Coronary artery (tissue), 2 donors: ENCODE data around the gene RANBP2.
"Not testable (repeated sequence)": the region's sequence is repeated elsewhere in the genome, so short reads cannot be mapped to it uniquely, and the experiment has no call there.

Experiments
- DNase-seq: peaks from one replicate; pipeline ENCODE4 v3.0.0-alpha.2; 2017; ENCODE audit warnings: low spot score
- H3K27ac ChIP-seq, 2 donors: fragments of 200-600 bp; sonication (generic); one replicate each; pipeline ENCODE4 v1.5.1; 2016 to 2019
- H3K4me3 ChIP-seq: fragments of 200-600 bp; sonication (generic); 2 replicates; pipeline ENCODE4 v1.5.1; 2016; ENCODE audit warnings: mild to moderate bottlenecking, moderate library complexity
- TF ChIP-seq, protein P1 (sequence below): fragments of 200-600 bp; sonication (generic); IDR thresholded peaks from one replicate; pipeline ENCODE4 v1.5.1; 2019; ENCODE audit warnings: antibody characterized with exemption

Gene RANBP2

DNA sequence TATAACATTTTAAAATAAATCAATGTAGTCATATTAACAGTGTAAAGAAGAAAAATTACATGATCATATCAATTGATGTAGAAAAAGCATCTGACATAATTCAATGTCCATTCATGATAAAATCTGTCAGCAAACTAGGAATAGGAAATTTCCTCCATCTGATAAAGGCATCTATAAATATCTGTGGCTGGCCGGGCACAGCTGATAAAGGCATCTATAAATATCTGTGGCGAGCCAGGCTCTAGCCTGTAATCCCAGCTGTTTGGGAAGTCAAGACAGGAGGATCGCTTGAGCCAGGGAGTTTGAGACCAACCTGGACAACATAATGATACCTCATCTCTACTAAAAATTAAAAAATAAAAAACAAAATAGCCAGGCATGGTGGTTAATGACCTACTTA lies 18.1 kb upstream of the RANBP2 start:
- DNase-seq = no peak
- no peak overlapping the region for H3K27ac ChIP-seq
- no peak overlapping the region for H3K4me3 ChIP-seq
- TF ChIP-seq, protein P1, sequence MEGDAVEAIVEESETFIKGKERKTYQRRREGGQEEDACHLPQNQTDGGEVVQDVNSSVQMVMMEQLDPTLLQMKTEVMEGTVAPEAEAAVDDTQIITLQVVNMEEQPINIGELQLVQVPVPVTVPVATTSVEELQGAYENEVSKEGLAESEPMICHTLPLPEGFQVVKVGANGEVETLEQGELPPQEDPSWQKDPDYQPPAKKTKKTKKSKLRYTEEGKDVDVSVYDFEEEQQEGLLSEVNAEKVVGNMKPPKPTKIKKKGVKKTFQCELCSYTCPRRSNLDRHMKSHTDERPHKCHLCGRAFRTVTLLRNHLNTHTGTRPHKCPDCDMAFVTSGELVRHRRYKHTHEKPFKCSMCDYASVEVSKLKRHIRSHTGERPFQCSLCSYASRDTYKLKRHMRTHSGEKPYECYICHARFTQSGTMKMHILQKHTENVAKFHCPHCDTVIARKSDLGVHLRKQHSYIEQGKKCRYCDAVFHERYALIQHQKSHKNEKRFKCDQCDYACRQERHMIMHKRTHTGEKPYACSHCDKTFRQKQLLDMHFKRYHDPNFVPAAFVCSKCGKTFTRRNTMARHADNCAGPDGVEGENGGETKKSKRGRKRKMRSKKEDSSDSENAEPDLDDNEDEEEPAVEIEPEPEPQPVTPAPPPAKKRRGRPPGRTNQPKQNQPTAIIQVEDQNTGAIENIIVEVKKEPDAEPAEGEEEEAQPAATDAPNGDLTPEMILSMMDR = no peak

DNA sequence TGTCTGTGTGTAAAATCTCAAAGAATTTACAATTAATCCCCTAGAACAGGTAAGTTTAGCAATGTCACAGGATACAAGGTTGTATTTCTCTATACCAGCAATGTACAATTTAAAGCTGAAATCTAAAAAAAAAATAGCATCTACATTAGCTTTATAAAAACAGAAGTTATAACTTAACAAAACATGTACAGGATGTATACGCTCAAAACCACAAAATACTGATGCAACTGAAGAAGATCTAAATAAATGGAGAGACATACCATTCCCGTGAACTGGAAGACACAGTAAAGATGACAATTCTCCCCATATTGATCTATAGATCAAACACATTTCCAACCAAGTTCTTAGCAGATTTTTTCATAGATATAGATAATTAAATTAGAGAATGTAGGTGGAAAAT lies 17.5 kb upstream of the RANBP2 start:
- DNase-seq = no peak
- TF ChIP-seq, protein P1 = no peak
- Histone ChIP-seq H3K4me3 (no peak overlapping the region), H3K27ac (no peak overlapping the region)

DNA sequence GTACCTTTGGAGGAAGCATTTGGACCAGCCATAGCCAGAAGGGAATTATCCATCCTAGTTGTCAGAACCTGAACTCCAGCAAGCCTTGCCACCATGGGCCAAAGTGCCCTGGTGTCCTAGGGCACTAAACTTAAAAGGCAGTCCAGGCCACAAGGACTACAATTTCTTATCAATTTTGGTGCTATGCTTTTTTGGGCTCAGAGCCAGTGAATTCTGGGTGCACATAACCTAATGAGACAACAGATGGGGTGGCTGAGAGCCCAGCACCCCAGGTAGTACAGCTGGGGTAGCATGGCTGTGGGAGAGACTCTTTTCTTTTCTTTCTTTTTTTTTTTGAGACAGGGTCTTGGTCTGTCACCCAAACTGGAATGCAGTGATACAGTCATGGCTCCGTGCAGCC lies 14.4 kb upstream of the RANBP2 start:
- TF ChIP-seq, protein P1 = no peak
- Histone ChIP-seq H3K4me3 (no peak overlapping the region), H3K27ac (no peak overlapping the region)
- DNase-seq = no peak

DNA sequence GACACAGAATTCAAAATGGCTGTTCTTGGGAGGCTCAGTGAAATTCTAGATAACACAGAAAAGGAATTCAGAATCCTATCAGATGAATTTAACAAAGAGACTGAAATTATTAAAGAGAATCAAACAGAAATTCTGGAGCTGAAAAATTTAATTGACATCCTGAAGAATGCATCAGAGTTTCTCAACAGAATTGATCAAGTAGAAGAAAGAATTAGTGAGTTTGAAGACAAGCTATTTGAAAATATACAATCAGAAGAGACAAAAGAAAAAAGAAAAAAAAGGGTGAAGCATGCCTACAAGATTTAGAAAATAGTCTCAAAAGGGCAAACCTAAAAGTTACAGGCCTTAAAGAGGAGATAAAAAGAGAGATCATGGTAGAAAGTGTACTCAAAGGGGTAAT lies 12.0 kb upstream of the RANBP2 start:
- no peak for DNase-seq
- TF ChIP-seq, protein P1 = no peak

DNA sequence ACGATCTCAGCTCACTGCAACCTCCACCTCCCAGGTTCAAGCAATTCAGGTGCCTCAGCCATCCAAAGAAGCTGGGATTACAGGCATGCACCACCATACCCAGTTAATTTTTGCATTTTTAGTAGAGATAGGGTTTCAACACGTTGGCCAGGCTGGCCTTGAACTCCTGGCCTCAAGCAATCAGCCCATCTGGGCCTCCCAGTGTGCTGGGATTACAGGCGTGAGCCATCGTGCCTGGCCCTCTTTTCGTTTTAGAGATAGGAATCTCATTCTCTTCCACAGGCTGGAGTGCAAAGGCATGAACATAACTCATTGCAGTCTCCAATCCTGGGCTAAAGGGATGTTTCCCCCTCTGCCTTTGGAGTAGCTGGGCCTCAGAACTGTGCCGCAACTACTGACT lies 2.3 kb upstream of the RANBP2 start:
- H3K27ac ChIP-seq, H3K4me3 ChIP-seq, DNase-seq: not testable (repeated sequence)

More for the DNA sequence above, 12.0 kb upstream of the RANBP2 start:
- no peak overlapping the region for H3K4me3 ChIP-seq
- no peak overlapping the region for H3K27ac ChIP-seq

DNA sequence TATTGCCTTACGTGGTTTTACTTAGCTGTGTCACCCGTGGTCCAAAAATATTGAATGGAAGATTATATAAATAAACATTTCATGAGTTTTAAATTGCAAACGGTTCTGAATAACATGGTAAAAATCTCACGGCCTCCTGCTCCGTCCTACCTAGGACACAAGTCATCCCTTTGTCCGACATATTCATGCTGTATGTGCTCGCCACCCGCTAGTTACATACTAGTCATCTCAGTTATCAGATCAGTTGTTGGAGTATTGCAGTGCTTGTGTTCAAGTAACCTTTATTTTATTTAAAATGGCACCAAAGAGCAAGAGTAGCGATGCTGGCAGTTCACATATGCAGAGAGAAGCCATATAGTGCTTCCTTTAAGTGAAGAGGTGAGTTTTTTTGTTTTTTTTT lies 6.8 kb downstream of the RANBP2 start:
- H3K27ac ChIP-seq, H3K4me3 ChIP-seq, DNase-seq: not testable (repeated sequence)

DNA sequence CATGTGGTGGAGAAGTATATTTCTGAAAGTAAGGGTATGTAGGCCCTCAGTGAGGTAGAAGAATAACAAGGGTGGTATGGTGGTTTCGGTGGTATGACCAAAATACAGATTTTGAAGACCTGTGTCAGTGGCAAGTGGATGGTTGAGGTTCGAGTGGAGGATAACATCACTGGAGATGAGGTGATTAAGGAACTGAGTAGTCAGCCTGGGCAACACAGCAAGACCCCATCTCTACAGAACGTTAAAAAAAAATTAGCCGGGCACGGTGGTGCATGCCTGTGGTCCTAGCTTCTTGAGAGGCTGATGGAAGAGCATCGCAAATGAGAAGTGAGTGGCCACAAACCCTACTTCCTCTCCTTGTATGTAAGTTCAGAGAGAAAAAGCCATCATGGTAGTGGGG lies 15.4 kb downstream of the RANBP2 start:
- not testable (repeated sequence) for DNase-seq

DNA sequence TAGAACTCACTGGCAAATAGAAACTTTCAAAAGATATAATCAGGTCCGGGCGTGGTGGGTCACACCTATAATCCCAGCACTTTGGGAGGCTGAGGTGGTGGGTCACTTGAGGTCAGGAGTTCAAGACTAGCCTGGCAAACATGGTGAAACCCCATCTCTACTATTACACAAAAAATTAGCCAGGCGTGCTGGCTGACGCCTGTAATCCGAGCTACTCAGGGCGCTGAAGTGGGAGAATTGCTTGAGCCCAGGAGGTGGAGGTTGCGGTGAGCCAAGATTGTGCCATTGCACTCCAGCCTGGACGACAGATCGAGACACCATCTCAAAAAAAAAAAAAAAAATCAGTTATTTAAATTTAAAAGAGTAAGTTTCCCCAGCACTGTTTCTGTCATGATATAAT lies 38.7 kb downstream of the RANBP2 start:
- not testable (repeated sequence) for H3K4me3 ChIP-seq, H3K27ac ChIP-seq, DNase-seq

More for the DNA sequence above, 15.4 kb downstream of the RANBP2 start:
- H3K27ac ChIP-seq = peak overlapping the region in 1 of 2 donors; percentile 16
- not testable (repeated sequence) for H3K4me3 ChIP-seq

DNA sequence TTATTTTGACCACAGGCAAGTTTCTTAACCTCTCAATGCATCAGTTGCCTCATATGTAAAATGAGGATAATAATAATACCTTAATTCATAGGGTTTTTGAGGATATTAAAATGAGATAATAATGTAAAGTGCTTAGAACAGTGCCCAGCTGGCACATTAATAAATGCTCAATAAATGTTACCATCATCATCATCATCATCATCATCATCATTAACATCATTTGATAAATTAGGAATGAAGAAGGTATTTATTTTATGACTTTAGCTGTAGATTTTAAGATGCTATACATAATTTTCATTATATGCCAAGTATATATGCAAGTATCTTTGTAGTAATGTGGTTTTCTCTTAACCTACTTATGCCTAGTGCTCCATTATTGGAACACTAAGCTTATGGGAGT lies 43.3 kb downstream of the RANBP2 start:
- not testable (repeated sequence) for DNase-seq, H3K4me3 ChIP-seq, H3K27ac ChIP-seq

DNA sequence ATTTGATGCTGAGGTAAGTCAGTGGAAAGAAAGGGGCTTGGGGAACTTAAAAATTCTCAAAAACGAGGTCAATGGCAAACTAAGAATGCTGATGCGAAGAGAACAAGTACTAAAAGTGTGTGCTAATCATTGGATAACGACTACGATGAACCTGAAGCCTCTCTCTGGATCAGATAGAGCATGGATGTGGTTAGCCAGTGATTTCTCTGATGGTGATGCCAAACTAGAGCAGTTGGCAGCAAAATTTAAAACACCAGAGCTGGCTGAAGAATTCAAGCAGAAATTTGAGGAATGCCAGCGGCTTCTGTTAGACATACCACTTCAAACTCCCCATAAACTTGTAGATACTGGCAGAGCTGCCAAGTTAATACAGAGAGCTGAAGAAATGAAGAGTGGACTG lies 47.4 kb downstream of the RANBP2 start:
- DNase-seq, H3K4me3 ChIP-seq, H3K27ac ChIP-seq: not testable (repeated sequence)

DNA sequence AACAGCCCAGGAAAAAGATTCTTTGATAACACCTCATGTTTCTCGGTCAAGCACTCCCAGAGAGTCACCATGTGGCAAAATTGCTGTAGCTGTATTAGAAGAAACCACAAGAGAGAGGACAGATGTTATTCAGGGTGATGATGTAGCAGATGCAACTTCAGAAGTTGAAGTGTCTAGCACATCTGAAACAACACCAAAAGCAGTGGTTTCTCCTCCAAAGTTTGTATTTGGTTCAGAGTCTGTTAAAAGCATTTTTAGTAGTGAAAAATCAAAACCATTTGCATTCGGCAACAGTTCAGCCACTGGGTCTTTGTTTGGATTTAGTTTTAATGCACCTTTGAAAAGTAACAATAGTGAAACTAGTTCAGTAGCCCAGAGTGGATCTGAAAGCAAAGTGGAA lies 48.6 kb downstream of the RANBP2 start:
- DNase-seq, H3K4me3 ChIP-seq, H3K27ac ChIP-seq: not testable (repeated sequence)
